DND-41 (cell line): Measurements from ENCODE around the gene CEP41.

Experiments used
- ATAC-seq: fragments of 200-7000 bp; cut with Tn5 transposase; 3 replicates; pipeline ENCODE4 v1.9.1; 2021; ENCODE audit warnings: low read depth; ENCODE audit not compliant: insufficient read depth
- DNase-seq: peaks from one replicate; pipeline ENCODE4 v3.0.0-alpha.2; 2020
- H2AFZ ChIP-seq: 2 replicates; pipeline ENCODE4 v1.6.0; 2012; ENCODE audit warnings: low read depth, low read length
- H3K27ac ChIP-seq: 2 replicates; pipeline ENCODE4 v1.5.1; 2012; ENCODE audit warnings: low read length, inconsistent platforms
- H3K27me3 ChIP-seq: fragments of 200-600 bp; sonication (generic); 2 replicates; pipeline ENCODE4 v1.6.0; 2012; ENCODE audit warnings: low read length, mild to moderate bottlenecking, inconsistent platforms; ENCODE audit not compliant: insufficient read depth, poor library complexity
- H3K36me3 ChIP-seq: 2 replicates; pipeline ENCODE4 v1.5.1; 2012; ENCODE audit warnings: low read length, inconsistent platforms; ENCODE audit not compliant: insufficient read depth
- H3K4me1 ChIP-seq: 2 replicates; pipeline ENCODE4 v1.5.1; 2012; ENCODE audit warnings: mild to moderate bottlenecking, low read length; ENCODE audit not compliant: insufficient read depth
- H3K4me2 ChIP-seq: 2 replicates; pipeline ENCODE4 v1.6.0; 2012; ENCODE audit warnings: mild to moderate bottlenecking, moderate library complexity, low read length, inconsistent platforms; ENCODE audit not compliant: insufficient read depth
- H3K4me3 ChIP-seq, 2 experiments: fragments of 200-600 bp in 1 of 2; shearing (Covaris generic) in 1 of 2; 2 replicates each; pipeline ENCODE4 v1.5.1; 2012 to 2016; ENCODE audit warnings: inconsistent platforms in 2 of 2, low read length in 2 of 2, mild to moderate bottlenecking in 2 of 2, low read depth in 1 of 2, moderate library complexity in 1 of 2
- H3K79me2 ChIP-seq: 2 replicates; pipeline ENCODE4 v1.6.0; 2012; ENCODE audit warnings: low read length, inconsistent platforms; ENCODE audit not compliant: insufficient read depth
- H3K9ac ChIP-seq: 2 replicates; pipeline ENCODE4 v1.6.0; 2012; ENCODE audit warnings: low read depth, mild to moderate bottlenecking, inconsistent platforms, low read length, moderate library complexity
- H3K9me3 ChIP-seq: 2 replicates; pipeline ENCODE4 v1.5.1; 2012; ENCODE audit warnings: low read length, moderate library complexity, mild to moderate bottlenecking, inconsistent platforms; ENCODE audit not compliant: insufficient read depth, severe bottlenecking
- H4K20me1 ChIP-seq: 2 replicates; pipeline ENCODE4 v1.6.0; 2012; ENCODE audit warnings: low read length; ENCODE audit not compliant: insufficient read depth
- CTCF ChIP-seq: IDR thresholded peaks from 2 replicates; pipeline ENCODE4 v1.5.1; 2012; ENCODE audit warnings: borderline replicate concordance, low read length, moderate library complexity, mild to moderate bottlenecking; ENCODE audit not compliant: poor library complexity, severe bottlenecking; ENCODE audit errors: extremely low read depth
- EZH2 ChIP-seq: IDR thresholded peaks from 3 replicates; pipeline ENCODE4 v1.6.1; 2012; ENCODE audit warnings: borderline replicate concordance, low read depth, mild to moderate bottlenecking, moderate library complexity, low read length, inconsistent platforms; ENCODE audit not compliant: severe bottlenecking

Gene CEP41

DNA sequence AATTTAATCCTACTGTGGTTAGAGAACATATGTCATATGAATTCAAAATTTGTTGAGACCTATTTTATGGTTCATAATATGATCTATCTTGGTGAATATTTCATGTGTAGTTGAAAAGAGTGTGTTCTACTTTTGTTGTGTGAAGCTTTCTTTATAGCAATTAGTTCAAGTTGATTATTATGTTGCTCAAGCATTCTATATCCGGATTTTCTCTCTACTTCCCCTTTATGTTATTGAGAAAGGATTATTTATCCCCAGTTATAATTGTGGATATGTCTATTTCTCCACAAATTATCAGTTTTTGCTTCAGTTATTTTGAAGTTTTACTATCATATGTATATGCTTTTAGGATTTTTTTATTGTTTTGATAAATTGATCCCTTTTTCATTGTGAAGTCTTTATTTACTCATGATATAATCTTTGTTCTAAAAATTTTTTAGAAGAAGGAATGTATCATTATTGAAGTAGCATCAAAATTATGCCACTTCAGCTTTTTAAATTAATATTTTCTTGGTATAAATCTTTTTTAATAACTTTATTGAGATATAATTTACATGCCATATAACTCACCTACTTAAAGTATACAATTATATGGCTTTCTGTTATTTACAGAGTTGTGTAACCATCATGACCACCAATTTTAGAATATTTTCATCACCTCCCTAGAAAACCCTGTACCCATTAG, 39.0 kb upstream of the CEP41 start:
- Histone ChIP-seq H3K4me1 (no peaks in the 10 kb centered on the region), H3K36me3 (no peaks in the 10 kb centered on the region), H3K79me2 (no peaks in the 10 kb centered on the region), H2AFZ (no peak overlapping the region), H3K4me2 (no peak overlapping the region), H3K27me3 (no peaks in the 10 kb centered on the region), H3K27ac (no peak overlapping the region), H3K9ac (no peak overlapping the region), H4K20me1 (no peaks in the 10 kb centered on the region), H3K9me3 (no peaks in the 10 kb centered on the region), H3K4me3 (no peak overlapping the region)
- ATAC-seq (no peak), DNase-seq (no peak)
- TF ChIP-seq EZH2 (no peak), CTCF (no peak)

DNA sequence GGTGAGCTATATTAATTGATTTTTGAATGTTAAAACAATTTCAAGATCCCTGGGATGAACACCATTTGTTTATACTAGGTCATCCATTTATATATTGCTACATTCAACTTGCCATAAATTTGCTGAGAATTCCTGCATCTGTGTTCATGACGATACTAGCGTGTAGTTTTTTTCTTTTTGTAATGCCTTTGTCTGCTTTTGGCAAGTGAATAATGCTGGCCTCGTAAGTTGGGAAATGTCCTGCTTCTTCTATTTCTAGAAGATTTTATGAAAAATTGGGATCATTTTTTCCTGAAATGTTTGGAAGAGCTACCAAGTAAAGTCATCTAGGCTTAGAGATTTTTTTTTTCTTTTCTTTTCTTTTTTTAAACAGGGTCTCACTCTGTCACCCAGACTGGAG, 38.2 kb upstream of the CEP41 start:
- Histone ChIP-seq H3K4me3 (no peak overlapping the region), H2AFZ (no peak overlapping the region), H3K79me2 (no peaks in the 10 kb centered on the region), H4K20me1 (no peaks in the 10 kb centered on the region), H3K9ac (no peak overlapping the region), H3K9me3 (no peaks in the 10 kb centered on the region), H3K27ac (no peak overlapping the region), H3K27me3 (no peaks in the 10 kb centered on the region), H3K36me3 (no peaks in the 10 kb centered on the region), H3K4me2 (no peak overlapping the region), H3K4me1 (no peaks in the 10 kb centered on the region)
- TF ChIP-seq CTCF: no peak
- TF ChIP-seq EZH2: no peak
- DNase-seq (no peak), ATAC-seq (no peak)

DNA sequence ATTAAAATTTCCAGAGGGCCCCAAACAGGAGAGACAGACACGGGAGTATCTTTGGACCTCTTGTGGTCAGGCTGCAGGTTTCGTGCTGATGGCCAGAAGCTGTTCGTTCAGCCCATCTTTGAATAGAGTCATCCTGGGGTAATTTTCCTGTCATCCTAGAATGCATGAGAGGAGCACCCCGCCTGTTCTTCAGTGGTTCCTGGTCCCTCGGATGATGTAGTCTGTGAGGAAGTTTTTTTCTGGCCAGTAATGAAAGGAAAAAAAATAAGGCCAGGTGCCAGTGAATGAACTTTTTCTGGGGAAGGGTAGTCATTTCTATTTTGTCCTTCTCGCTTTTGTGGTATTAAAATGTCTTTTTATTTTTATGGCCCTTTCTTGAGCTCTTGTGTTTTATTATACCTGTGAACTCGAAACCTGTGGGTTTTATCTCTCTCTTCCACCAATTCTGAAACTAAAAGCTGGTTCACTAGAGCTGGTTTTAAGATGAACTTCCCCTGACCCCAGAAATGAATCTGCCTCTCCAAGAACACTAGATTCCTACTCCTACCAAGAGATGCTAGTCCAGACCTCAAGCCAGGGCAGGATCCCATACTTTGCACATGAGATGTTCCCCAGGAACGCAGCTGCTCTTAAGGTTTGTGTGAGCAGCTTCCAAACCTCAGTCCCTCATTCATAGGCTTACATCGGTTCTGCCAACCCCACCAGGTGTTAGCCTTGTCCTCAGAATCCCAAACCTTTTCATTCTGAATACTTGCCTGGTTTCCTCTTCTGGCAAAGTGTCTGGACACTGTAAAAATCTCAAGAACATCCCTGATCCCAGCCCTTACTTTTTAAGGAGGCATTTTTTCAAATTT, 35.7 kb upstream of the CEP41 start:
- no peak overlapping the region for H3K27ac ChIP-seq
- H3K36me3 ChIP-seq: no peaks in the 10 kb centered on the region
- no peak overlapping the region for H3K4me3 ChIP-seq
- no peaks in the 10 kb centered on the region for H3K9me3 ChIP-seq
- no peaks in the 10 kb centered on the region for H3K27me3 ChIP-seq
- H3K4me1 ChIP-seq: no peaks in the 10 kb centered on the region
- ATAC-seq: no peak
- no peaks in the 10 kb centered on the region for H3K79me2 ChIP-seq
- H3K4me2 ChIP-seq: no peak overlapping the region
- no peak for TF ChIP-seq CTCF
- no peak for TF ChIP-seq EZH2
- H4K20me1 ChIP-seq: no peaks in the 10 kb centered on the region
- no peak overlapping the region for H2AFZ ChIP-seq
- H3K9ac ChIP-seq: no peak overlapping the region
- no peak for DNase-seq
